Kidney epithelial cell (primary cell): ENCODE measurements around the gene SHROOM1. TPM values are rescaled to one million over a fixed set of nuclear protein-coding genes. Genes with fewer than 3 reads are reported as not detected.

Experiments used
- DNase-seq: peaks from one replicate; pipeline ENCODE4 v3.0.0-alpha.2; 2010; ENCODE audit warnings: low read depth
- H3K27me3 ChIP-seq: 2 replicates; pipeline ENCODE4 v1.6.0; 2011; ENCODE audit warnings: low read length; ENCODE audit not compliant: control insufficient read depth, insufficient read depth
- H3K36me3 ChIP-seq: 2 replicates; pipeline ENCODE4 v1.5.1; 2011; ENCODE audit warnings: low read length; ENCODE audit not compliant: control insufficient read depth, insufficient read depth
- H3K4me3 ChIP-seq: 2 replicates; pipeline ENCODE4 v1.5.1; 2011; ENCODE audit warnings: low read depth, mild to moderate bottlenecking, control low read depth, low read length
- total RNA-seq: library from RNA; depleted of rRNA; stranded (reverse); fragments of >200 nt; gene quantifications from 2 replicates; pipeline ENCODE4 v1.2.3, GENCODE V29; 2015
- TF ChIP-seq, protein P1 (sequence below): IDR thresholded peaks from 2 replicates; pipeline ENCODE4 v1.5.1; 2011; ENCODE audit warnings: mild to moderate bottlenecking, moderate library complexity, low read length, control low read depth, inconsistent platforms; ENCODE audit not compliant: insufficient read depth, poor library complexity, severe bottlenecking

The SHROOM1 gene
- total RNA-seq, 1 donor from 2014 or later = 9.8 TPM

DNA sequence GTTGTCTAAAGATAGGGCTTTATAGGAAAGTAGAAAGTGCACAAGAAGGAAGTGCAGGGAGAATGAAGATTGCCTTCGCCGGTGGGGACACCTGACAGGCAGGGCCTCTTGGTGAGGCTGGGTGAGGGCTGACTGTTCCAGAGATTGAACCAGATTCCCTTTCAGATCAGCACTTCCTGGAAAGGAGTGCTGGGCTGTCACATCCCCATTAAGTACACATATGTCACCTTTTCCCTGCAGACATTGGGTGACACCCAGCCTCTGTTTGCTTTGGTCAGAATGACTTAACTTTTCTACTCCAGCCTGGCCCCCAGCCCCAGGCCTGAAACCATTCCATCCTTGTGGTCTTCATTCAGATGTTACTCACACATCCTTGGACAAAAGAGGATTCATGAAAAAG, 7.4 kb upstream of the SHROOM1 start:
- Histone ChIP-seq H3K27me3 (no peaks in the 10 kb centered on the region), H3K36me3 (no peaks in the 10 kb centered on the region), H3K4me3 (no peak overlapping the region)
- TF ChIP-seq, protein P1, sequence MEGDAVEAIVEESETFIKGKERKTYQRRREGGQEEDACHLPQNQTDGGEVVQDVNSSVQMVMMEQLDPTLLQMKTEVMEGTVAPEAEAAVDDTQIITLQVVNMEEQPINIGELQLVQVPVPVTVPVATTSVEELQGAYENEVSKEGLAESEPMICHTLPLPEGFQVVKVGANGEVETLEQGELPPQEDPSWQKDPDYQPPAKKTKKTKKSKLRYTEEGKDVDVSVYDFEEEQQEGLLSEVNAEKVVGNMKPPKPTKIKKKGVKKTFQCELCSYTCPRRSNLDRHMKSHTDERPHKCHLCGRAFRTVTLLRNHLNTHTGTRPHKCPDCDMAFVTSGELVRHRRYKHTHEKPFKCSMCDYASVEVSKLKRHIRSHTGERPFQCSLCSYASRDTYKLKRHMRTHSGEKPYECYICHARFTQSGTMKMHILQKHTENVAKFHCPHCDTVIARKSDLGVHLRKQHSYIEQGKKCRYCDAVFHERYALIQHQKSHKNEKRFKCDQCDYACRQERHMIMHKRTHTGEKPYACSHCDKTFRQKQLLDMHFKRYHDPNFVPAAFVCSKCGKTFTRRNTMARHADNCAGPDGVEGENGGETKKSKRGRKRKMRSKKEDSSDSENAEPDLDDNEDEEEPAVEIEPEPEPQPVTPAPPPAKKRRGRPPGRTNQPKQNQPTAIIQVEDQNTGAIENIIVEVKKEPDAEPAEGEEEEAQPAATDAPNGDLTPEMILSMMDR = no peak
- DNase-seq = no peak

DNA sequence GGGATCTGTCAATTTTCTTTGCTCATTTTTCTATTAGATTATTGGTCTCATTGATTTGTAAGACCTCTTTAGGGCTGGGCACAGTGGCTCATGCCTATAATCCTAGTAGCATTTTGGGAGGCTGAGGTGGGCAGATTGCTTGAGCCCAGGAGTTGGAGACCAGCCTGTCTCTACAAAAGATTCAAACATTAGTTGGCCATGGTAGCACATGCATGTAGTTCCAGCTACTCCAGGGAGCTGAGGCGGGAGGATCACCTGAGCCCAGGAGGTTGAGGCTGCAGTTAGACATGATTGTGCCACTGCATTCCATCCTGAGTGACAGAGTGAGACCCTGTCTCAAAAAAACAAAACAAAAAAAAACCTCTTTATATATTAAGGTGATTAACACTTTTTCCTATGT, 6.4 kb upstream of the SHROOM1 start:
- no peak overlapping the region for H3K4me3 ChIP-seq
- no peak for DNase-seq
- TF ChIP-seq, protein P1 = no peak
- no peaks in the 10 kb centered on the region for H3K36me3 ChIP-seq
- H3K27me3 ChIP-seq = no peaks in the 10 kb centered on the region

DNA sequence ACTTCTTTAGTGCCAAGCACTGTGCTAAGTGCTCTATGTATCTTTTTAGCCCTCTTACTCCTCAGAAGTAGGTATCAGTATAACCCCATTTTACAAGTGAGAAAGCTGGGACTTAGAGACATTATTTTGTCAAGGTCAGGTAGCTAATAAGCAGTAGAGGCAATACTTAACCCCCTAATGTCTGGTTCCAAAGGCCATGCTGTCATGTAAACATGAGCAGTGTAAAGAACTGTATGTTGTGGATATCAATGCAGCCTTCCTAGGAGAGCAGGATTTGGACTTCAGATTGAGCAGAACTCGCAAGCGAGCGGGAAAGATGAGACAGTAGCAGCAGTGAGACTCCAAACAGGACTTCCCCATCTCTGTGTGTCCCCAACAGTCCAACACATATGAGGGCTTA, 3.6 kb upstream of the SHROOM1 start:
- TF ChIP-seq, protein P1 = no peak
- H3K27me3 ChIP-seq = no peaks in the 10 kb centered on the region
- DNase-seq = no peak
- no peak overlapping the region for H3K4me3 ChIP-seq
- H3K36me3 ChIP-seq = no peaks in the 10 kb centered on the region

DNA sequence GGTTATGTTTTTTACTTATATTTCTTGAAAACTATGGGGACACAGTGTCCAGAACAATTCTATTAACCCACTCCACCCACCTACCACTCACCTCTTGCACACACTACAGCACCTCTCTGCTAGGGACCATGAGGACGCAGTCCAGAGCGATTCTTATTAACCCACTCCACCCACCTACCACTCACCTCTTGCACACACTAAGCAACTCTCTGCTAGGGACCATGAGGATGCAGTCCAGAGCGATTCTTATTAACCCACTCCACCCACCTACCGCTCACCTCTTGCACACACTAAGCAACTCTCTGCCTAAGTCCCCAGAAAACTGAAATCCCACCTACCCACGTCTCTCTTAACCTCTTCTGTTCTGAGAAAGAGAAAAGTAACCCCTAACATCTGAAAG, 2.2 kb upstream of the SHROOM1 start:
- H3K36me3 ChIP-seq = no peaks in the 10 kb centered on the region
- no peaks in the 10 kb centered on the region for H3K27me3 ChIP-seq
- no peak overlapping the region for H3K4me3 ChIP-seq
- DNase-seq = no peak
- TF ChIP-seq, protein P1 = no peak

DNA sequence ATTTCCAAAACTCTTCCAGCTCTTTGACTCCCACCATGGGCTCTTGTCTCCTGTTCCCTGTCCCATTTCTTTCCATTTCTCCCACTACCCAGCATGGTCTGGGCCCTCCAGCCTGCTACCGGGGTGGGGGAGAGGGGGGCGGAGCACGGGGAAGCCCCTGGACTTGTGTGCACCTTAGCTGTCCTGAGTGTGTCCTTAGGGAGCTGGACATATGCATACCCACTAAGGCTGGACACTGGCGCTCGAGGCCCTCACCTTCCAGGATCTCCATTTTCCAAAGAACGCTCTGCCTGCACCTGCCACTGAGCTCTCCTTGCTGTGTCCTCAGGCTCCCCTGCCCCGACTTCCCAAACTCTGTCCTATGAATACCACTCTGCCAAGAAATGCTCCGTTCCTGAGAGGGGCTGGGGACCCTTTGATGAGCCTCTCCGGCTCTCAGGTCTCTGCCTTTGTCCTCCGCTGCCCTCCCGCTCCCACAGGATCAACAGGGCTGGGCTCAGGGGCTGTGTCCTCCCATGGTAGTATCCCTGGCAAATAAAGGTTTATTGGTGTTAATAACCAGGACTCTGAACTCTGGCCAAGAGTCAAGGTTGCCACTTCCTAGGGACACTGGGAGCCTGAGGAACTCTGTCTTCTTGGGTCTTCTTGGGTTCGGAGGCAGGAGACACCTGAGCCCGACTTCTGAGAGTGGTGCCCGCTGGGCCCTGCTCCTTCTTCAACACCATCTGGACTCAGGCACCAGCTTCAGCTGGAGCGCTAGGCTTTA, 831 bp upstream of the SHROOM1 start:
- H3K4me3 ChIP-seq = no peak overlapping the region

More for the DNA sequence above, 831 bp upstream of the SHROOM1 start:
- TF ChIP-seq, protein P1 = no peak
- no peaks in the 10 kb centered on the region for H3K36me3 ChIP-seq
- no peak for DNase-seq
- H3K27me3 ChIP-seq = no peaks in the 10 kb centered on the region
